CD1c-positive myeloid dendritic cell (primary cell): ENCODE results near the gene ZBTB8A.

Experiments
- DNase-seq: peaks from one replicate; pipeline ENCODE4 v3.0.0-alpha.2; 2016; ENCODE audit errors: extremely low spot score

The ZBTB8A gene

DNA sequence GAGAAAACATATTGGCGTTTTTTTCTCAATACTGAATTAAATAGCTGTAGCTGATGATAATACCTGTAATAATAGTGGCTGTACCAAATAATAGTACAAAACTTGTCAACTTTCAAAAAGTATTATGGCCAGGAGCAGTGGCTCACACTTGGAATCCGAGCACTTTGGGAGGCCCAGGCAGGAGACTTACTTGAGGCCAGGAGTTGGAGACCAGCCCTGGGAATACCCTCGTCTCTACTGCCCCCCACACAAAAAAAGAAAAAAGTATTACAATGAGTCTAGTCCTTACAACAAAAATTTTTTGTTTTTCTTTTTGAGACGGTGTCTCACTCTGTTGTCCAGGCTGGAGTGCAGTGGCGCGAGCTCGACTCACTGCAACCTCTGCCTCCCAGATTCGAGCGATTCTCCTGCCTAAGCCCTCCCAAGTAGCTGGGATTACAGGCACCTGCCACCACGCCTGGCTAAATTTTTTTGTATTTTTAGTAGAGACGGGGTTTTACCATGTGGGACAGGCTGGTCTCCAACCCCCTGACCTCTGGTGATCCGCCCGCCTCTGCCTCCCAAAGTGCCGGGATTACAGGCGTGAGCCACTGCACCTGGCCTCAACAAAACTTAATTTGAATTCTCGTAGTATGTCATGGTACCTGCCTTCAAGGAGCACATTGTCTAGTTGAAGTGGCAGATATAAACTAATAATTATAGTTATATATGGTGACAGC lies 113.2 kb downstream of the ZBTB8A start:
- no peak for DNase-seq
